ENCODE data around the gene ACAT1. TPM values are rescaled to one million over a fixed set of nuclear protein-coding genes. Genes with fewer than 3 reads are reported as not detected.
"Not testable (repeated sequence)": the region's sequence is repeated elsewhere in the genome, so short reads cannot be mapped to it uniquely, and the experiment has no call there.

The ACAT1 gene
- 100 to 1,000 TPM in 1 of 3 donors, 10 to 100 TPM in 2; 75.8 to 144 (median 95.4) TPM for polyA plus RNA-seq

GRCh38 chr11:108121274-108122155 lies at the start of gene ACAT1:
TSS of gene ACAT1 (plus strand) at chr11:108121567. CDS start at chr11:108121607, 40 bp downstream.
- no peak within 1 kb of the TSS for H3K27ac ChIP-seq (ENCODE audit: low read depth, low read length)
- WGBS, 3 donors = 0 to 1% (median 1%) methylated on average over 70 to 73 of the region's 73 CpGs

GRCh38 chr11:108084811-108085210 lies 36.6 kb upstream of the ACAT1 start:
- no peak overlapping the region for H3K27ac ChIP-seq (ENCODE audit: low read depth, low read length)
- WGBS, 3 donors = 46 to 88% (median 82%) methylated on average over 1 of the region's 1 CpG

- WGBS, 3 donors = 96 to 99% (median 97%) methylated on average over 2 of the region's 2 CpGs
Observed at GRCh38 chr11:108085672-108086071, 35.7 kb upstream of the ACAT1 start.

GRCh38 chr11:108092134-108092533 lies 29.2 kb upstream of the ACAT1 start:
- 45 to 50% (median 46%) methylated on average over 2 of the region's 2 CpGs for WGBS, 3 donors
- H3K27ac ChIP-seq (ENCODE audit: low read depth, low read length) = no peak overlapping the region

More at GRCh38 chr11:108085672-108086071, 35.7 kb upstream of the ACAT1 start:
- H3K27ac ChIP-seq (ENCODE audit: low read depth, low read length) = no peak overlapping the region

- no peak overlapping the region for H3K27ac ChIP-seq (ENCODE audit: low read depth, low read length)
- WGBS, 3 donors = 91 to 97% (median 95%) methylated on average over 4 of the region's 4 CpGs
Observed at GRCh38 chr11:108093128-108093904, 28.1 kb upstream of the ACAT1 start.

- no peak overlapping the region for H3K27ac ChIP-seq (ENCODE audit: low read depth, low read length)
- WGBS, 3 donors = 82 to 97% (median 88%) methylated on average over 3 of the region's 3 CpGs
Observed at GRCh38 chr11:108097179-108097578, 24.2 kb upstream of the ACAT1 start.

GRCh38 chr11:108101090-108101775 lies 20.1 kb upstream of the ACAT1 start:
- WGBS, 3 donors = 91 to 96% (median 93%) methylated on average over 1 of the region's 1 CpG
- no peak overlapping the region for H3K27ac ChIP-seq (ENCODE audit: low read depth, low read length)

GRCh38 chr11:108111126-108111525 lies 10.2 kb upstream of the ACAT1 start:
- WGBS, 3 donors = 94 to 98% (median 95%) methylated on average over 4 of the region's 4 CpGs
- H3K27ac ChIP-seq (ENCODE audit: low read depth, low read length) = no peak overlapping the region

GRCh38 chr11:108112057-108112456 lies 9.3 kb upstream of the ACAT1 start:
- no peak overlapping the region for H3K27ac ChIP-seq (ENCODE audit: low read depth, low read length)
- 88 to 95% (median 91%) methylated on average over 2 of the region's 2 CpGs for WGBS, 3 donors

- no peak overlapping the region for H3K27ac ChIP-seq (ENCODE audit: low read depth, low read length)
- WGBS, 3 donors = 33 to 40% (median 33%) methylated on average over 5 of the region's 5 CpGs
Observed at GRCh38 chr11:108115500-108116140, 5.7 kb upstream of the ACAT1 start.

GRCh38 chr11:108117746-108118371 lies 3.5 kb upstream of the ACAT1 start:
- H3K27ac ChIP-seq (ENCODE audit: low read depth, low read length) = no peak overlapping the region

GRCh38 chr11:108120936-108121273 lies 462 bp upstream of the ACAT1 start:
- WGBS, 3 donors = 56 to 65% (median 65%) methylated on average over 7 of the region's 7 CpGs
- not testable (repeated sequence) for H3K27ac ChIP-seq (ENCODE audit: low read depth, low read length)

- WGBS, 3 donors = 16 to 44% (median 27%) methylated on average over 9 of the region's 9 CpGs
- H3K27ac ChIP-seq (ENCODE audit: low read depth, low read length) = no peak overlapping the region
Observed at GRCh38 chr11:108122166-108122628, 830 bp downstream of the ACAT1 start.

GRCh38 chr11:108125096-108125495 lies 3.7 kb downstream of the ACAT1 start:
- whole genome bisulfite sequencing, 3 donors = 73 to 92% (median 88%) methylated on average over 5 of the region's 5 CpGs
- no peak overlapping the region for H3K27ac ChIP-seq (ENCODE audit: low read depth, low read length)

- 95 to 100% (median 98%) methylated on average over 2 of the region's 2 CpGs for WGBS, 3 donors
- H3K27ac ChIP-seq (ENCODE audit: low read depth, low read length) = no peak overlapping the region
Observed at GRCh38 chr11:108128772-108129171, 7.4 kb downstream of the ACAT1 start.

- H3K27ac ChIP-seq (ENCODE audit: low read depth, low read length) = no peak overlapping the region
- WGBS, 3 donors = 74 to 90% (median 89%) methylated on average over 1 of the region's 1 CpG
Observed at GRCh38 chr11:108131993-108132392, 10.6 kb downstream of the ACAT1 start.

GRCh38 chr11:108132993-108133538 lies 11.7 kb downstream of the ACAT1 start:
- not testable (repeated sequence) for H3K27ac ChIP-seq (ENCODE audit: low read depth, low read length)

More at GRCh38 chr11:108132993-108133538, 11.7 kb downstream of the ACAT1 start:
- WGBS, 3 donors = 94 to 98% (median 96%) methylated on average over 2 of the region's 2 CpGs

Data from adipose tissue (tissue), 3 donors.